Measurements from ENCODE around the gene CD38.
"Not testable (repeated sequence)": the region's sequence is repeated elsewhere in the genome, so short reads cannot be mapped to it uniquely, and the experiment has no call there.

CD38 gene

DNA sequence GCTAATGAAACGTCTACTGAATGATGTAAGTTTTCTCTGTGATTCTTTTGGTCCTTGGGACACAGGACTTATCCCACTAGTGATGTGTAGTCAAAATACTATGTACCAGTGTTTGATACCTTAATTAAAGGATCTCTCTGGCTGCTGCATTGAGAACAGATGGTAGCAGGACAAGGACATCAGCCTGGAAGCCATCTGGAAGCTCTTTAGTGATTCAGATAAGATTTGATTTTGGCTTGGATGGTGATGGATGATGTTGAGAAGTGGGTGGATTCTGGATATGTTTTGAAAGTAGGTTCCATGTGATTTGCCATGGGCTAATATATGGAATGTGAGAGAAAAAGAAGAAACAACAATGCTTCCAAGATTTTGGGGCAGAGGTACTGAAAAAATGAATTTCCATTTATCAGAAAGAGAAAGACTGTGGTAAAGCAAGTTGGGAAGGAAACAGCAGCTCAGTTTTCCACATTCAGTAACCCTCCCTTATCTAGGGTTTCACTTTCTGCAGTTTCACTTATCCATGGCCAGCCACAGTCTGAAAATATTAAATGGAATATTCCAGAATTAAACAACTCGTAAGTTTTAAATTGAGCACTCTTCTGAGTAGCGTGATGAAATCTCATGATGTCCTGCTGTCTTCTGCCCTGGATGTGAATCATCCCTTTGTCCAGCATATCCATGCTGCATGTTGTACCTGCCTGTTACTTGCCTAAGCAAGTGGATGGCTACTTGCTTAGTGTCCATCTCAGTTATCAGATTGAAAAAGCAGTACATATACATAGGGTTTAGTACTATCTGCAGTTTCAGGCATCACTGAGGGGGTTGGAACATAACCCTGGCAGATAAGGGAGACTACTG is 15.6 kb downstream of the CD38 start:
- in situ Hi-C loops (cut with HindIII; ENCODE audit: low sequenced_read_pairs) = no loop called here

- in situ Hi-C loops (cut with HindIII; ENCODE audit: low sequenced_read_pairs) = no loop called here
Observed at GRCh38 chr4:15794426-15794825, 16.3 kb downstream of the CD38 start.

- in situ Hi-C loops (cut with HindIII; ENCODE audit: low sequenced_read_pairs) = no loop called here
Observed at GRCh38 chr4:15794905-15795304, 16.8 kb downstream of the CD38 start.

- in situ Hi-C loops (cut with HindIII; ENCODE audit: low sequenced_read_pairs) = no loop called here
Observed at GRCh38 chr4:15797320-15797719, 19.2 kb downstream of the CD38 start.

DNA sequence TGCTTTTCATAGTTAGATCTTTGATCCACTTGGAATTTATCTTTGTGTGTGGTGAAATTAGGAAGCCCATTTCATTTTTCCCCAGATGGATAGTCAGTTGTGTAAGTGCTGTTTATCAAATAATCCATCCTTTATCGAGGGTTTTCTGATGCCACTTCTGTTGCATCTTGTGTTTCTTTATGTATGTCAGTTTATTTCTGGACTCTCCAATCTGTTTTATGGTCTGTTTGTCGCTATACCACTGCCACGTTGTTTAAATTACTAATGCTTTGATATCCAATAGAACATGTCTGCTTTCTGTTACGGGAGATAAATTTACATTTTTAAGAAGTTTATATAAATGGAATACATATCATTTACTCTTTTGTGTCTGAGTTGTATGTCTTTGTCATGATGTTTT is 21.0 kb downstream of the CD38 start:
- in situ Hi-C loops (cut with HindIII; ENCODE audit: low sequenced_read_pairs) = no loop called here

- in situ Hi-C loops (cut with HindIII; ENCODE audit: low sequenced_read_pairs) = no loop called here
Observed at GRCh38 chr4:15799701-15800100, 21.6 kb downstream of the CD38 start.

- in situ Hi-C loops (cut with HindIII; ENCODE audit: low sequenced_read_pairs) = not testable (repeated sequence)
Observed at GRCh38 chr4:15802497-15802896, 24.4 kb downstream of the CD38 start.

DNA sequence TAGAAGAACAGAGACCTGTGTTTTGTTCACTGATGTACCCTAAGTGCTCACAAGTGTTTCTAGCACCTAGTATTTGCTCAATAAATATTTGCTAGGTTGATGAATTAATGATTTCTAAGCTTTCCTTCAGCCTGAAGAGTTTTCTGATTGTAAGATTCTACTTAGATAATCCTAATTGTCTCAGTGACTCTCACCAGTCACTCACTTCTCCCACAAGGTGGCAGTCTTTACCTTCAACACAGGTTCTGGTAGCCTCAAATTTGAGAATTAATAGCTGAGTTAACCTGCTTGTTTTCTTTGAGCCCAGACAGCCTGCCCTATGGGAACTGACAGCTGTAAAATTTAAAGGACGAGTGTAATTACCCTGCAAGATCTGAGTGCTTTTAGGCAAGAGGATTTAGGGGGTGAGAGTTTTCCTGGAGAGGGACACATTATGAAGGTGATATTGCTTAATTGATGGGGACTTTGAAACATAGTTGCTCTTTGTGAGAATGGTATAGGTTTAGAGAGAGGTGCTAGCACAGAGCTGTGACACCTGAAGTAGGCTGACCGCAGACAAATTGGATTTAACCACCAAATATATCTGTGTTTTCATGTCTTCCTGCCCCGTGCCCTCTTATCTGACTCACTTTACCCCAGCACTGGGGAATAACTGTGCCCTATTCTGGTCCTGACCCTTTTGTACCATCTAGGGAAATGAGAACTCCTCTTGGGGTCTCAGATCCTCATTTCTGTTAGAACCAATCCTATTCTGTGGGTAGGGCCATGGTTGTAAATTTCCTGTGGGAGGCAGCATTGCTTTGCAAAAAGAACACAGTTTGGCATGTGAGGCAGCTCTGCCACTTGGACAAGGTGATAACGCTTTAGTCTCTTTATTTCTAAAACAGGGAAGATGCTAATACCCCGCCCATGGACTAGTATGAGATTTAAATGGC is 27.7 kb downstream of the CD38 start:
- in situ Hi-C loops (cut with HindIII; ENCODE audit: low sequenced_read_pairs) = loop anchor here (5.0 kb wide), 1 partner anchor 201 kb away; no protein-coding TSS in a partner anchor

DNA sequence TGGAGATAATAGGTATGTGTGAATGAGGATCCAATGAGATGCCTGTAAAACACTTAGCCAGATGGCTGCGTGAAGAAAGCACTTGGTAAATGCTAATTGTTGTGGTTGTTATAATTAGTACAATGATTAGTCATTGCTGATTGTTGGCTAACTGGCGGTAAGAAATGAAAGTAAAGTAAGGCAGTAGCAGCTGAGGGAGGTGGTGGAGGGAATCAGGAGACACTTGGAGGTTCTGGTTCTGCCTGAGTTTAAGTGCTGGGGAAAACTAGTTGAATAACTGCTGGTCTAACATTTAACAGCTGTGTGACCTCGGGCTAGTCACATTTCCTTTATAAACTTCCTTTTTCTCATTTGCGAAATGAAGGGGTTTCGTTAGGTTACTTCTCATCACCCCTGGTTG is 30.9 kb downstream of the CD38 start:
- in situ Hi-C loops (cut with HindIII; ENCODE audit: low sequenced_read_pairs) = loop anchor here (5.0 kb wide), 1 partner anchor 198 kb away; no protein-coding TSS in a partner anchor

DNA sequence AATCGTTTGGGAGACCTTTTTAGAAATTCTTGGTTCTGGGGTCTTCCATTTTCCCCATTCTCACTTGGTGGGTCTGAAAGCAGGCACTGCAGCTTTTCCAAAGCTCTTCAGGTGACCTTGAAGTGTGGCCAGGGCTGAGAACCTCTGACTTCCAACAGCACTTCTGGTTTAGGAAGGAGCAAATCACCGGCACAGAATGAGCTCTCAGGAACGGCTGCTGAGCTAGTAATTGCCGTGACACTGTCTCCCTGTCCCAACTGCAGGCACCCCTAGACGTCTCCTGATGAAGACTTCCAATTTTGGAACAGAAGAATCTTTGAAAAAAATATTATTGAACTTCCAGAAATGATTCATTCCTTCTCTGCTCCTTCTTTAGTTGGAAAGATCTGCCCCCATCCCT is 31.3 kb downstream of the CD38 start:
- in situ Hi-C loops (cut with HindIII; ENCODE audit: low sequenced_read_pairs) = loop anchor here (5.0 kb wide), 1 partner anchor 198 kb away; no protein-coding TSS in a partner anchor

GRCh38 chr4:15811703-15812337 is 33.7 kb downstream of the CD38 start:
- in situ Hi-C loops (cut with HindIII; ENCODE audit: low sequenced_read_pairs) = no loop called here

GRCh38 chr4:15832523-15833451 is 54.7 kb downstream of the CD38 start:
- in situ Hi-C loops (cut with HindIII; ENCODE audit: low sequenced_read_pairs) = no loop called here

DNA sequence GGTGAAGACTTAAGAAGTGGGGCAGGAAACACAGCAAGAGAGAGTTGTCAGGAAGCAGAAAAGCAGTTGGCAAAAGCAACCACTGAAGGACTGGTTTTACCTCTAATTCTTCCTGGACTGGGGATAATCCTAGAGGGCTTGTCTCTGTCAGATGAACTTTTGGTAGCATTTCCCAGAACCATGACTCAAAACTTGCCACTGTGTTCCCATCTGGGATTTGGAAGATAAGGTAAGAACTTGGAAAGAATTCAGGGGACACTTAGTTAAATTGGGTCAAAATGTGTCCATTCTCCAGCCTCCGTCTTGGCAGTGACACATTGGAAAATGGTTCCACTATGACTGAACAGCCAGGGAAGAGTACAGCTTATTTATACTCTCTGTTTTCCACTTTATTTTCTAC is 55.7 kb downstream of the CD38 start:
- in situ Hi-C loops (cut with HindIII; ENCODE audit: low sequenced_read_pairs) = no loop called here

DNA sequence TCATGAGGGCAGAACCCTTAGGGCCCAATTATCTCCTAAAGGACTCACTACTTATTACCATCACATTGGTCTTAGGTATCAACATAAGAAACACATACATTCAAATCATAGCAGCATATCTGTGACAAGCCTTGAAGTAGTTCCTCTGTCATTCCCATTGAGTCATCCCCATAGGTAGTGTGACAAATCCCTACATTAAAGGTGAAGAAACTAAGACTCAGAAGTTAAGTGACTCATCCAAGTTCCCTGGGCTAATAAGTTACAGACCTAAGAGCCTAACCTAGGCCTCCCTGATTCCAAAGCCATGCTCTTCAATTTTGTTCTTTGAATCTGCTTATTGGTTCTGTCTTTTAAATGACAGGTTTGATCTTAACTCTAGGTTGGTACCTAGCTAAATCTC is 58.2 kb downstream of the CD38 start:
- in situ Hi-C loops (cut with HindIII; ENCODE audit: low sequenced_read_pairs) = no loop called here

DNA sequence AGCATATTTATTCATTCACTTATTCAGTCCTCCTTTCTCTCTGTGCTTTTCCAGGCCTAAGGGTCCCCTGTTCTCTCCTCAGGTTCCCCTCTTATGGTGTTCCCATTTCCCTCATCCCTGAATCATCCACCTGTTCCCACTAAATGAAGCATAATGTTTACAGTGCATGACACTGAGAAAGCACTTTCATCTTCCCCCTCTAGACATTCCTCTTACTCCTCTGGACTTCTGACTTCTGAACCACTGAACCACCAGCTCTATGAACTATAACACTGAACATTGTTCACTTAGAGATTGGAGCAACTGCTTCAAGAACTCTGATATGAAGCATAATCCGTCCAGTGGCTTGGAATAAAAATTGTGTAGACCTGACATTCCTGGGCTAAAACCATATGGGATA is 59.5 kb downstream of the CD38 start:
- in situ Hi-C loops (cut with HindIII; ENCODE audit: low sequenced_read_pairs) = no loop called here

DNA sequence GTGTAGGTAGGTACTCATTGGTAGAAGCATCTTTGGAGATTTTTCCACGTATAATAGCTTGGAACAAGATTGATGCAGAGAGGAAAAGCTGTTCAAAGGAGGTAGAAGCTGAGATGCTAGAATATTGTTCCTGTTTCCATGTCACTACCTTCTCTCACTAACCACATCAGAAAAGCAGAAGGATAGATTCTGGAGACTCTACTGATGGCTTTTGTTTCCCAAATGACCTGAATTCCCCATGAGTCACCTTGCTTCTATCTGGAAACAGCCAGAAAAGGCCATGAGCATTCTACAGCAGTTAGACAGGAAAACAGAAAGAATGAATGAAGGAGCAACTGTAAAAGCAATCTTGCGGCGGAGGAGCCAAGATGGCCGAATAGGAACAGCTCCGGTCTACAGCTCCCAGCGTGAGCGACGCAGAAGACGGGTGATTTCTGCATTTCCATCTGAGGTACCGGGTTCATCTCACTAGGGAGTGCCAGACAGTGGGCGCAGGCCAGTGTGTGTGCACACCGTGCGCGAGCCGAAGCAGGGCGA is 63.1 kb downstream of the CD38 start:
- in situ Hi-C loops (cut with HindIII; ENCODE audit: low sequenced_read_pairs) = not testable (repeated sequence)

GRCh38 chr4:15847746-15848145 is 69.6 kb downstream of the CD38 start:
- in situ Hi-C loops (cut with HindIII; ENCODE audit: low sequenced_read_pairs) = no loop called here

DNA sequence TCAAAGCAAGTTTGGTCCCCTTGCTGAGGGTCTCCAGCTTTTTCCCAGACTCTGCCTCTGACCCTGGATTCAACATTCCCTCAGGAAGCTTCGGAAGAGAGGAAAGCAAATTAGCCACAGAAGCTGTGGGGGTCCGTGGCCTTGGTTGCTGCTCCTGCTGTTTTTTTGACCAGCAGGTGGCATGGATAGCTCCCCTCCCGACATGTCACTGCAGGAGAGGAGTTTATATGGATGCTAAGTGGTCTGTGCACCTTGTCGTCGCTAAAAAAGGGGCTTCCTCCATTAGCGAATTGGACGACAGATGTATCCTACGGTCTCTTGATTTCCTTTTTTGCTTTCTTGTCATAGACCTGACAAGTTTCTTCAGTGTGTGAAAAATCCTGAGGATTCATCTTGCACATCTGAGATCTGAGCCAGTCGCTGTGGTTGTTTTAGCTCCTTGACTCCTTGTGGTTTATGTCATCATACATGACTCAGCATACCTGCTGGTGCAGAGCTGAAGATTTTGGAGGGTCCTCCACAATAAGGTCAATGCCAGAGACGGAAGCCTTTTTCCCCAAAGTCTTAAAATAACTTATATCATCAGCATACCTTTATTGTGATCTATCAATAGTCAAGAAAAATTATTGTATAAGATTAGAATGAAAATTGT is 70.2 kb downstream of the CD38 start:
- in situ Hi-C loops (cut with HindIII; ENCODE audit: low sequenced_read_pairs) = no loop called here

DNA sequence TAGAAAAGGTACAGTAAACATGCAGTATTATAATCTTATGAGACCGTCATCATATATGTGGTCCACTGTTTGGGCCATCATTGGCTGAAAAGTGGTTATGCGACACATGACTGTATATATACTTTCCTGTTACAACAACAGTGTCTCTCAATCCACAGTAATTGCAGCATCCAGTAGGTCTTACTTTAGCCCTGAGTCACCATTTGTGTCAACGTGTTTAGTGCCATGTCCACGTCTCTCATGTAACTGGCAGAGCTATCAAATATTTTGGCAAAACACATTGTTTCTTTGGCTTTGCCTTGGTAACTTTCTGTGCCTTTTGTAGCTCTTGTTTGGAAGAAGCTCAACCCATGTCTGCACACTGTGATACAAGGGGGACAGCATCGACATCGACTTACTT is 73.8 kb downstream of the CD38 start:
- in situ Hi-C loops (cut with HindIII; ENCODE audit: low sequenced_read_pairs) = no loop called here
